ENCODE results near the gene SPIRE2.

- TF ChIP-seq EZH2 (IDR thresholded peaks at IDR 0.05; ENCODE audit: borderline replicate concordance, low read depth, low read length) (no peak), BHLHE40 (IDR thresholded peaks at IDR 0.05; ENCODE audit: low read length) (no peak), ZNF311 (CRISPR knock-in tag; IDR thresholded peaks at IDR 0.05) (no peak)
These were observed 34.3 kb upstream of the SPIRE2 start for GRCh38 chr16:89793955-89794354.

All from K562 (cell line).